Gastrocnemius medialis (tissue), 4 donors: ENCODE measurements around the gene TSHR. TPM values are rescaled to one million over a fixed set of nuclear protein-coding genes. Genes with fewer than 3 reads are reported as not detected.

ENCODE experiments used
- ATAC-seq, 2 donors: fragments of 150-250 bp; one replicate each; pipeline ENCODE4 v1.9.1; 2016
- DNase-seq, 2 donors: peaks; one replicate each; pipeline ENCODE4 v3.0.0-alpha.2; 2019
- H3K27ac ChIP-seq, 4 donors: fragments of 200-600 bp; sonication (generic); 1 replicate in 1 of 4; 2 replicates in 3 of 4; pipeline ENCODE4 v1.5.1; 2016 to 2018; ENCODE audit warnings: mild to moderate bottlenecking in 2 of 4, moderate library complexity in 1 of 4
- H3K27me3 ChIP-seq, 3 donors: fragments of 200-600 bp; sonication (generic) in 2 of 3; 1 replicate in 1 of 3; 2 replicates in 2 of 3; pipeline versions ENCODE4 v1.5.1 to v1.6.0; 2016 to 2019; ENCODE audit warnings: mild to moderate bottlenecking in 1 of 3, moderate library complexity in 1 of 3
- H3K36me3 ChIP-seq, 2 donors: fragments of 200-600 bp; sonication (generic) in 1 of 2; one replicate each; pipeline ENCODE4 v1.5.1; 2017 to 2018
- H3K4me1 ChIP-seq, 2 donors: fragments of 200-600 bp; sonication (generic) in 1 of 2; one replicate each; pipeline ENCODE4 v1.5.1; 2016 to 2017; ENCODE audit warnings: mild to moderate bottlenecking in 2 of 2
- H3K4me3 ChIP-seq, 4 donors: fragments of 200-600 bp; sonication (generic) in 3 of 4; 1 replicate in 1 of 4; 2 replicates in 3 of 4; pipeline ENCODE4 v1.5.1; 2016 to 2019; ENCODE audit warnings: mild to moderate bottlenecking in 2 of 4
- H3K9me3 ChIP-seq, 3 donors: fragments of 200-600 bp; sonication (generic) in 2 of 3; 1 replicate in 1 of 3; 2 replicates in 2 of 3; pipeline ENCODE4 v1.5.1; 2016 to 2019
- CTCF ChIP-seq, 5 experiments: fragments of 450-650 bp in 3 of 5; fragments of 200-600 bp in 2 of 5; sonication (generic) in 2 of 5; IDR thresholded peaks in 4 of 5; conservative IDR thresholded peaks in 1 of 5; 1 replicate in 4 of 5; 2 replicates in 1 of 5; pipeline ENCODE4 v1.5.1; 2016 to 2019; ENCODE audit warnings: antibody characterized with exemption in 5 of 5, mild to moderate bottlenecking in 3 of 5, moderate library complexity in 3 of 5
- POLR2A ChIP-seq, 2 donors: fragments of 450-650 bp; IDR thresholded peaks; one replicate each; pipeline ENCODE4 v1.6.1; 2017; ENCODE audit warnings: antibody characterized with exemption in 2 of 2, mild to moderate bottlenecking in 2 of 2, moderate library complexity in 2 of 2
- in situ Hi-C, 4 donors: fragments of 200-750 bp; cut with MboI; loops; one replicate each; pipeline versions ENCODE4 v1.15.0 to v1.8.0; 2017; ENCODE audit warnings: low sequenced_read_pairs in 4 of 4
- intact Hi-C: fragments of 100-400 bp; cut with DNase I; formaldehyde crosslinking; loops from one replicate; pipeline ENCODE4 v1.15.1; 2023; ENCODE audit warnings: low total_unique reads
- total RNA-seq, 4 donors: library from RNA; depleted of rRNA; stranded (reverse); fragments of >200 nt; gene quantifications; one replicate each; pipeline versions ENCODE4 v1.1.0 to v1.2.3, GENCODE V29; 2016

Gene TSHR
- total RNA-seq, 4 donors from 2014 or later = not detected

DNA sequence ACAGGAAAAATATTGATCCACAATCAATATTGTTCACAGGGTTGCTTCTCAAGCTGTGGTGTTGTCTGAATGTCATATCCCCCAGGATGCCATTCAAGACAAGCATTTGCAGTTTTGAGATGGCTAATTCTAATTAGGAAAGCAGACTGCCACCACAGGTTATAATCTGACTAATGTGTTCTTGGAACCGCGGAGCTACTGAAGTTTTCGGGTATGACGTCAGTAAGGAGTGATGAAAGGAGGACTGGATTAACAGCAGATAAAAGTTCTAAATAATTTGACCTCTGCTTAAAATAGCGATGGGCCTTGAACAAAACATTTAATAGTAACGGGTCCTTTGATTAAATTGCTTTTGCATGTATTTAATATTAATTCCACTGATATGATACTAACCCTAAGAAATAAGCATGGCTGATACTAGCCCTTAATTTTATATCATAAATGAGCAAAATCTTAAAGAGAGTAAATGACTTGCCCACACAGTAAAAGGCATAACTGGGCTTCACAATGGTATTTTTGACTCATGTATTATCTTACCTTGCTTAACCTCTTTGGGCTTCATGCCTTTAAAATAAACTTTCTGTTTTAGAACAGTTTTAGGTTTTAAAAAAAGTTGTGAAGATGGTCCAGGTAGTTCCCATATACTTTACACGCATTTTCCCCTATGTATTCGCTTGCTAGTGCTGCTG is 50.3 kb downstream of the TSHR start:
- no peak for TF ChIP-seq POLR2A (IDR thresholded peaks at IDR 0.05)
- TF ChIP-seq CTCF (IDR thresholded peaks at IDR 0.05 in 4 of 5, conservative IDR thresholded peaks at IDR 0.05 in 1 of 5) = no peak
- H3K27ac ChIP-seq = no peak overlapping the region
- no peaks in the 10 kb centered on the region for H3K9me3 ChIP-seq
- in situ Hi-C loops = no loop called here
- no peak overlapping the region for H3K4me3 ChIP-seq
- DNase-seq = no peak
- intact Hi-C loops = no loop called here
- no peaks in the 10 kb centered on the region for H3K27me3 ChIP-seq
- ATAC-seq = no peak
- H3K36me3 ChIP-seq = no peaks in the 10 kb centered on the region
- H3K4me1 ChIP-seq = no peaks in the 10 kb centered on the region

GRCh38 chr14:81006266-81006665 is 50.8 kb downstream of the TSHR start:
- no peaks in the 10 kb centered on the region for H3K27me3 ChIP-seq
- no peaks in the 10 kb centered on the region for H3K9me3 ChIP-seq
- ATAC-seq = no peak
- no peaks in the 10 kb centered on the region for H3K4me1 ChIP-seq
- H3K4me3 ChIP-seq = no peak overlapping the region
- TF ChIP-seq POLR2A (IDR thresholded peaks at IDR 0.05) = no peak
- no peak for TF ChIP-seq CTCF (IDR thresholded peaks at IDR 0.05 in 4 of 5, conservative IDR thresholded peaks at IDR 0.05 in 1 of 5)
- no peak for DNase-seq
- intact Hi-C loops = no loop called here
- H3K27ac ChIP-seq = no peak overlapping the region
- no peaks in the 10 kb centered on the region for H3K36me3 ChIP-seq
- in situ Hi-C loops = no loop called here

GRCh38 chr14:81007131-81007530 is 51.7 kb downstream of the TSHR start:
- TF ChIP-seq CTCF (IDR thresholded peaks at IDR 0.05 in 4 of 5, conservative IDR thresholded peaks at IDR 0.05 in 1 of 5) (no peak), POLR2A (IDR thresholded peaks at IDR 0.05) (no peak)
- in situ Hi-C loops = no loop called here
- H3K4me3 ChIP-seq = no peak overlapping the region
- H3K27ac ChIP-seq = no peak overlapping the region
- intact Hi-C loops = no loop called here
- no peaks in the 10 kb centered on the region for H3K9me3 ChIP-seq
- no peaks in the 10 kb centered on the region for H3K27me3 ChIP-seq
- ATAC-seq = no peak
- H3K4me1 ChIP-seq = no peaks in the 10 kb centered on the region
- no peak for DNase-seq
- H3K36me3 ChIP-seq = no peaks in the 10 kb centered on the region

GRCh38 chr14:81009346-81009745 is 53.9 kb downstream of the TSHR start:
- no peaks in the 10 kb centered on the region for H3K27me3 ChIP-seq
- TF ChIP-seq CTCF (IDR thresholded peaks at IDR 0.05 in 4 of 5, conservative IDR thresholded peaks at IDR 0.05 in 1 of 5) (no peak), POLR2A (IDR thresholded peaks at IDR 0.05) (no peak)
- no peak overlapping the region for H3K27ac ChIP-seq
- H3K4me1 ChIP-seq = no peaks in the 10 kb centered on the region
- no peaks in the 10 kb centered on the region for H3K9me3 ChIP-seq
- in situ Hi-C loops = no loop called here
- ATAC-seq (no peak), DNase-seq (no peak)
- H3K36me3 ChIP-seq = no peaks in the 10 kb centered on the region
- H3K4me3 ChIP-seq = no peak overlapping the region
- intact Hi-C loops = no loop called here

DNA sequence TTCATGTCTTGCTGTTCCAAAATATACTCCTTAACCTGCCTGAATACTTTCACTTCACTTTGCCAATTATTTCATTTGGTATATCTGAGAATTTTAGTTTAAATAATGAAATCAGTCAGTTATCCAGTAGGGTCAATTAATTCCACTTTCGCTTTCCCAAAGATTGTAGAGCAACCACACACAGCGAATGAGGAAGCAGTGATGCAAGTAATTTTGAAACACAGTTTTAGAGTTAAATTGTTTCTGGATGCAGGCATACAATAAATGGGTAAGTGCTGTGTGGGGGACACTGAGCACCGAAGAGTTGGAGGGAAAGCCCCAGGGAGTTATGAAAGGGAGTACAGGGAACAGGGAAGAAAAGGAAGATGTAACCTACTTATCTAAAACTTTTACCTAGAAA is 62.8 kb downstream of the TSHR start:
- Histone ChIP-seq H3K27ac (no peak overlapping the region), H3K4me1 (no peaks in the 10 kb centered on the region), H3K9me3 (no peaks in the 10 kb centered on the region), H3K27me3 (no peaks in the 10 kb centered on the region), H3K4me3 (no peak overlapping the region), H3K36me3 (no peaks in the 10 kb centered on the region)
- DNase-seq (no peak), ATAC-seq (no peak)
- in situ Hi-C loops (no loop called here), intact Hi-C loops (loop anchor here (10.0 kb wide), 1 partner anchor 127 kb away; no protein-coding TSS in a partner anchor)
- TF ChIP-seq CTCF (IDR thresholded peaks at IDR 0.05 in 4 of 5, conservative IDR thresholded peaks at IDR 0.05 in 1 of 5) (no peak), POLR2A (IDR thresholded peaks at IDR 0.05) (no peak)
